Measurements from ENCODE around the gene TMCC2.

TMCC2 gene

GRCh38 chr1:205263580-205264190, 35.9 kb downstream of the TMCC2 start:
- ATAC-seq (replicated peaks) (no peak), DNase-seq (no peak)
- peaks cover 5 to 7% of the 10 kb centered on the region in 2 donors for H3K4me1 Mint-ChIP-seq (ENCODE audit: low read depth in 2 of 2)
- no peak overlapping the region for H3K27ac Mint-ChIP-seq
- H3K9me3 Mint-ChIP-seq = no peaks in the 10 kb centered on the region
- peaks cover 3% of the 10 kb centered on the region for H3K36me3 Mint-ChIP-seq (ENCODE audit: insufficient read depth)
- H3K27me3 Mint-ChIP-seq = no peaks in the 10 kb centered on the region
- no peak overlapping the region for H3K4me3 Mint-ChIP-seq

- Mint-ChIP-seq H3K4me3 (no peak overlapping the region), H3K9me3 (no peaks in the 10 kb centered on the region), H3K36me3 (ENCODE audit: insufficient read depth) (no peaks in the 10 kb centered on the region), H3K27me3 (no peaks in the 10 kb centered on the region), H3K4me1 (ENCODE audit: low read depth in 2 of 2) (peaks cover 3 to 6% of the 10 kb centered on the region in 2 donors), H3K27ac (no peak overlapping the region)
- DNase-seq = no peak
- ATAC-seq (replicated peaks) = no peak
Observed at GRCh38 chr1:205266611-205267305, 39.0 kb downstream of the TMCC2 start.

DNA sequence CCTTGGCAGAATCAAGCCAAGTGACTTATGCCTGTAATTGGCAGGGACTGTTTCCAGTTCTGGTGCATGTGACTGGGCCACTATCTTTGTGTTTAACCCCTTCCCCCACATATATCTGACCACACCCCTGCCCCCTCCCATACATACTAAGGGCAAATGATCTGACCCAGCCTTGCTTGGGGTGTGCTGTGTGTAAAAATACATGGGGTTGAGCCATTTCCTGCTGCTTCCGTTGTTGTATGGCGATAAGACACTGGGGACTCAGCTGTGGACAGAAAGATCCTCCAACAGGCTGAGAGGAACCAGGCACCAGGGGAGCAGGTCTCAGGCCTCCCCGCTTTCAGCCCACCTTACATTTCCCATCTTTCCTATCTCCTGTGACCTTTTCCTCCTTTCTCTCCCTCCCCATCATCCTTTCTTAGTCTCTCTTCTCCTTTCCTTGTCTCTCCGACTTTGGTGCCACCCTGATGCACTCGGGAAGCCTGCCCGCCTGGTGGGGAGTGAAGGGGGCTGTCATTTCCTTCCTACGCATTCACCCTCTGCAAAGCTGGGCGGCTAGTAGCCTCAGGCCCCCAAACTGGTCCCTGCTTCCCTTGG, 39.7 kb downstream of the TMCC2 start:
- Mint-ChIP-seq H3K27ac (no peak overlapping the region), H3K4me3 (no peak overlapping the region), H3K36me3 (ENCODE audit: insufficient read depth) (no peaks in the 10 kb centered on the region)

DNA sequence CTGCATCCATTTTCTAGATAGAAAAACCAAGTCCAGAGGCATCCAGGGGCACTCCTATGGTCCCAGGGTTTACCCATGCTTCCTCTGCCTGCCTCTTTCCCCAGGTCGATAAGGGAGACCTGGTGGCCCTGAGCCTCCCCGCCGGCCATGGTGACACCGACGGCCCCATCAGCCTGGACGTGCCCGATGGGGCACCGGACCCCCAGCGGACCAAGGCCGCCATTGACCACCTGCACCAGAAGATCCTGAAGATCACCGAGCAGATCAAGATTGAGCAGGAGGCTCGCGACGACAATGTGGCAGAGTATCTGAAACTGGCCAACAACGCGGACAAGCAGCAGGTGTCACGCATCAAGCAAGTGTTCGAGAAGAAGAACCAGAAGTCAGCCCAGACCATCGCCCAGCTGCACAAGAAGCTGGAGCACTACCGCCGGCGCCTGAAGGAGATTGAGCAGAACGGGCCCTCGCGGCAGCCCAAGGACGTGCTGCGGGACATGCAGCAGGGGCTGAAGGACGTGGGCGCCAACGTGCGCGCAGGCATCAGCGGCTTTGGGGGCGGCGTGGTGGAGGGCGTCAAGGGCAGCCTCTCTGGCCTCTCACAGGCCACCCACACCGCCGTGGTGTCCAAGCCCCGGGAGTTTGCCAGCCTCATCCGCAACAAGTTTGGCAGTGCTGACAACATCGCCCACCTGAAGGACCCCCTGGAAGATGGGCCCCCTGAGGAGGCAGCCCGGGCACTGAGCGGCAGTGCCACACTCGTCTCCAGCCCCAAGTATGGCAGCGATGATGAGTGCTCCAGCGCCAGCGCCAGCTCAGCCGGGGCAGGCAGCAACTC, 41.3 kb downstream of the TMCC2 start:
- Mint-ChIP-seq H3K27me3 (no peaks in the 10 kb centered on the region), H3K27ac (peak overlapping the region in 1 of 2 donors; percentile 64), H3K9me3 (no peaks in the 10 kb centered on the region), H3K4me1 (ENCODE audit: low read depth in 2 of 2) (peaks cover 7% of the 10 kb centered on the region in 2 donors), H3K4me3 (no peak overlapping the region), H3K36me3 (ENCODE audit: insufficient read depth) (peaks cover 5% of the 10 kb centered on the region)
- DNase-seq = no peak
- ATAC-seq (replicated peaks) = no peak

More for the DNA sequence above, 39.7 kb downstream of the TMCC2 start:
- Mint-ChIP-seq H3K9me3 (no peaks in the 10 kb centered on the region), H3K4me1 (ENCODE audit: low read depth in 2 of 2) (peaks cover 0 to 4% of the 10 kb centered on the region in 2 donors), H3K27me3 (no peaks in the 10 kb centered on the region)
- ATAC-seq (replicated peaks) (no peak), DNase-seq (no peak)

DNA sequence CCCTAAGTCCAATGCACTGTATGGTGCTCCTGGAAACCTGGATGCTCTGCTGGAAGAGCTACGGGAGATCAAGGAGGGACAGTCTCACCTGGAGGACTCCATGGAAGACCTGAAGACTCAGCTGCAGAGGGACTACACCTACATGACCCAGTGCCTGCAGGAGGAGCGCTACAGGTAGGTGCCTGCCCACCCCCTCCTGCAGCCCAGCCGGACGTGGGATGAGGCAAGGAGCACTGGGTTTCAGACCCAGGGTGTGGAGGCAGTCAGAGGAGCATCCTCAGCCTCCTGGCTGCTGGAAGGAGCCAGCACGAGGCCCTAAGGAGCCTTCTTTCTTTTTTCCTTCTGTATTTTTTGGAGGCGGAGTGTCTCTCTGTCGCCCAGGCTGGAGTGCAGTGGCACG, 42.0 kb downstream of the TMCC2 start:
- Mint-ChIP-seq H3K9me3 (no peaks in the 10 kb centered on the region), H3K27me3 (no peaks in the 10 kb centered on the region), H3K4me1 (ENCODE audit: low read depth in 2 of 2) (peaks cover 9% of the 10 kb centered on the region in 2 donors), H3K36me3 (ENCODE audit: insufficient read depth) (peaks cover 5% of the 10 kb centered on the region), H3K4me3 (no peak overlapping the region), H3K27ac (no peak overlapping the region)
- ATAC-seq (replicated peaks) (no peak), DNase-seq (no peak)

- DNase-seq (no peak), ATAC-seq (replicated peaks) (no peak)
- H3K27me3 Mint-ChIP-seq = no peaks in the 10 kb centered on the region
- no peak overlapping the region for H3K27ac Mint-ChIP-seq
- H3K9me3 Mint-ChIP-seq = no peaks in the 10 kb centered on the region
- no peak overlapping the region for H3K4me3 Mint-ChIP-seq
- H3K36me3 Mint-ChIP-seq (ENCODE audit: insufficient read depth) = peaks cover 5% of the 10 kb centered on the region
- H3K4me1 Mint-ChIP-seq (ENCODE audit: low read depth in 2 of 2) = peaks cover 13% of the 10 kb centered on the region in 2 donors
Observed at GRCh38 chr1:205270271-205270670, 42.5 kb downstream of the TMCC2 start.

GRCh38 chr1:205270764-205271163, 43.0 kb downstream of the TMCC2 start:
- Mint-ChIP-seq H3K27ac (no peak overlapping the region), H3K27me3 (no peaks in the 10 kb centered on the region), H3K36me3 (ENCODE audit: insufficient read depth) (peaks cover 5% of the 10 kb centered on the region), H3K4me3 (no peak overlapping the region), H3K9me3 (no peaks in the 10 kb centered on the region), H3K4me1 (ENCODE audit: low read depth in 2 of 2) (peaks cover 17% of the 10 kb centered on the region in 2 donors)
- DNase-seq (no peak), ATAC-seq (replicated peaks) (no peak)

DNA sequence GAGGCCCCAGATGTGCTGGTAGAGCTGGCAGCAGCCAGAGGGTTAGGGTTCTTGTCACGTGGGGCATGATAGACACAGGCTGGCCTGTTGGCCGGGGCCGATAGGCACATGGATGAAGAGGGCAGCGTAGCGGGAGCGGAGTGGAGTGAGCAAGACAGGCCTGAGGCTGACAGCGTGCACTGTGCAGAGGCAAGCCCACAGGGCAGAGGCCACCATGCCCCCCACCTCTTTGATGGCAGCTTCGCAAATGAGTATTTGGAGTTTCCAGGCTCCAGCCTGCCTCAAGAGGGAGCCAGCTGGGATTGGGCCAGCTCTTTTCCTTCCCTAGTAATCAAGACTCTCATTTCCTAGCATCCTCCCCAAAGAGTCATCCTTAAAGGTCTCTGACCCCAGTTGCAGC, 43.5 kb downstream of the TMCC2 start:
- Mint-ChIP-seq H3K9me3 (no peaks in the 10 kb centered on the region), H3K27ac (no peak overlapping the region), H3K4me1 (ENCODE audit: low read depth in 2 of 2) (peaks cover 17% of the 10 kb centered on the region in 2 donors), H3K36me3 (ENCODE audit: insufficient read depth) (peaks cover 5% of the 10 kb centered on the region), H3K4me3 (no peak overlapping the region), H3K27me3 (no peaks in the 10 kb centered on the region)
- DNase-seq = no peak
- ATAC-seq (replicated peaks) = no peak

GRCh38 chr1:205271745-205272144, 44.0 kb downstream of the TMCC2 start:
- peaks cover 17% of the 10 kb centered on the region in 2 donors for H3K4me1 Mint-ChIP-seq (ENCODE audit: low read depth in 2 of 2)
- H3K36me3 Mint-ChIP-seq (ENCODE audit: insufficient read depth) = peaks cover 5% of the 10 kb centered on the region
- no peak for ATAC-seq (replicated peaks)
- DNase-seq = no peak
- no peaks in the 10 kb centered on the region for H3K27me3 Mint-ChIP-seq
- no peaks in the 10 kb centered on the region for H3K9me3 Mint-ChIP-seq
- H3K27ac Mint-ChIP-seq = no peak overlapping the region
- no peak overlapping the region for H3K4me3 Mint-ChIP-seq

DNA sequence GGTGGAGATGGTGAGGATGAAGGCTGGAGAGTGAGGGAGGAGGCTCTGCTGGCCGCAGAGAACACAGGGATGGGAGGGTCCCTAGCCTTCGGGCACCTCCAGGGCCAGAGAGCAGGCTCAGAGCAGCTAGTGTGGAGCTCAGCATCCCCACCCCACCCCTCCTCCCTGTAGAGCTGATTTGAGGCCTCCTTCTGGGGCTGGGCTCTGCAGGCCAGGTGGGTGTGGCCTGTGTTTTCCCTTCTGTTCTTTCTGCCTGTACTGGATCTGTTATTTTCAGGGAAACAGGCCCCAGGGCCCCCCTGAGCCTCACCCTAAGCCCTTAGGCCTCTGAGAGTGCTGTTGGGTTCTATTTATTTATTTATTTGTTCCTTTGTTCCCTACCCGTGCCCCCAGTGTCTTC, 44.8 kb downstream of the TMCC2 start:
- Mint-ChIP-seq H3K27ac (no peak overlapping the region), H3K4me3 (no peak overlapping the region), H3K27me3 (no peaks in the 10 kb centered on the region), H3K36me3 (ENCODE audit: insufficient read depth) (peaks cover 5% of the 10 kb centered on the region), H3K9me3 (no peaks in the 10 kb centered on the region), H3K4me1 (ENCODE audit: low read depth in 2 of 2) (peaks cover 17% of the 10 kb centered on the region in 2 donors)
- no peak for ATAC-seq (replicated peaks)
- no peak for DNase-seq

GRCh38 chr1:205273551-205273982, 45.8 kb downstream of the TMCC2 start:
- Mint-ChIP-seq H3K4me3 (peak overlapping the region; percentile 62 to 63), H3K27ac (no peak overlapping the region), H3K4me1 (ENCODE audit: low read depth in 2 of 2) (peaks cover 22 to 24% of the 10 kb centered on the region in 2 donors), H3K36me3 (ENCODE audit: insufficient read depth) (peaks cover 5% of the 10 kb centered on the region), H3K27me3 (no peaks in the 10 kb centered on the region), H3K9me3 (no peaks in the 10 kb centered on the region)
- ATAC-seq (replicated peaks) = peak; percentile 97
- peak; percentile 85 to 87 (median 85) for DNase-seq

DNA sequence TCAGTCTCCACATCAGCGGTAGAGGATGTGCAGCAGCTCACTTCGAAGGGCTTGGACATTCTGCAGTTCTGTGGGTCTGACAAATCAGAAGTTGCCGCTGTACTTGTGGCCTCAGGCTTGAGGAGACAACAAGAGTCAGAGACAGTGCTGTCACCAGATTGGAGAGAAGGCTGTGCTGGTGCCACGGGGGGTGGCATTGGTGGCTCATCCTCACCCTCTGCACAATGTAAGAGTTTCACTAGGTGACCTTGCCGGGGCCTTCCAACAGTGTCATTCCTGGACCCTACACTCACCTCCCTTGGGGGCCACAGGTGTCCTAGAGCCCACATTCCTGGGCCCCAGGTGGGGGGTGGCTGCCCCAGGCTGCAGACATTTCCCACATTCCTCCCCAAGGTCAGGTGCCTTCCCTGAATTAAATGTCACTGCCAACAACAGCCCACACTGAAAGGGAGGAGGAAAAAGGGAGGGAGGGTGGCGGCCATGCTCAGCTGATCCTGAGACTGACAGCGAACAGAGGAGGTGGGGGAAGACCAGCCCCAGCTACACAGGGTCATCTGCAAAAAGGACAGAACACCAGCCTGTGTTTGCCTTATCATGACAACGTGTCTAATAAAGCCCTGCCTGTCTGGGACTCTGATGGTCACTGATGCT, 46.4 kb downstream of the TMCC2 start:
- H3K4me3 Mint-ChIP-seq = peak overlapping the region; percentile 62 to 63
- DNase-seq (no peak), ATAC-seq (replicated peaks) (peak; percentile 18)
- H3K9me3 Mint-ChIP-seq = no peaks in the 10 kb centered on the region
- H3K36me3 Mint-ChIP-seq (ENCODE audit: insufficient read depth) = peaks cover 5% of the 10 kb centered on the region
- H3K27ac Mint-ChIP-seq = no peak overlapping the region
- no peaks in the 10 kb centered on the region for H3K27me3 Mint-ChIP-seq
- H3K4me1 Mint-ChIP-seq (ENCODE audit: low read depth in 2 of 2) = peaks cover 23 to 30% of the 10 kb centered on the region in 2 donors

DNA sequence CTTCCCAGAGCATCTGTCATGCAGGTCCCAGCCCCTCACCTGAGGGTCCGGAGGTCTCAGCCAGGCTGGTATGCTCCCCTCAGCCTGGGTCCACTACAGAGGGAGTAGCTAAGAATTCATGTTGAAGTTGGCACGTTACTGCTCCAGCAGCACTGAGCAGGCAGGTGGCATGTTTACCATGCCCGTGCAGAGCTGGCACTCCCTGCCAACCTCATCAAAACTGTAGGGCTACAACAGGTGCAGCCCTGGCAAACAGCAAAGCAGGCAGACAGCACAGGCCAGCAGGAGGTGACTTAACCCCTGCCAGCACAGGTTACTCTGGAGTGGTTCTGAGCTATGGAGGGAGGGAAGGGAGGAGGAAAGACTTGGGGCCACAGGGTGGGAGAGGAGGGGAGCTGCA, 47.4 kb downstream of the TMCC2 start:
- H3K9me3 Mint-ChIP-seq = no peaks in the 10 kb centered on the region
- H3K4me3 Mint-ChIP-seq = no peak overlapping the region
- H3K36me3 Mint-ChIP-seq (ENCODE audit: insufficient read depth) = peaks cover 5% of the 10 kb centered on the region
- H3K4me1 Mint-ChIP-seq (ENCODE audit: low read depth in 2 of 2) = peaks cover 28 to 35% of the 10 kb centered on the region in 2 donors
- ATAC-seq (replicated peaks) (peak; percentile 27), DNase-seq (no peak)
- H3K27me3 Mint-ChIP-seq = no peaks in the 10 kb centered on the region
- H3K27ac Mint-ChIP-seq = no peak overlapping the region

Measured in effector memory CD8-positive, alpha-beta T cell (primary cell).